MG63 (cell line): Measurements from ENCODE around the gene GRB10. TPM values are rescaled to one million over a fixed set of nuclear protein-coding genes. Genes with fewer than 3 reads are reported as not detected.

ENCODE experiments used
- DNase-seq: peaks from one replicate; pipeline ENCODE4 v3.0.0-alpha.2; 2020
- H3K27me3 ChIP-seq: fragments of 250-450 bp; sonication (Bioruptor Pico); 2 replicates; pipeline ENCODE4 v1.5.1; 2020; ENCODE audit warnings: mild to moderate bottlenecking, moderate library complexity
- H3K36me3 ChIP-seq: fragments of 250-450 bp; sonication (Bioruptor Pico); 2 replicates; pipeline ENCODE4 v1.5.1; 2020; ENCODE audit warnings: mild to moderate bottlenecking, moderate library complexity
- H3K4me3 ChIP-seq: fragments of 250-450 bp; sonication (Bioruptor Pico); 2 replicates; pipeline ENCODE4 v1.5.1; 2020; ENCODE audit warnings: mild to moderate bottlenecking, moderate library complexity
- H3K9me3 ChIP-seq: fragments of 250-450 bp; sonication (Bioruptor Pico); 2 replicates; pipeline ENCODE4 v1.5.1; 2020; ENCODE audit warnings: mild to moderate bottlenecking, moderate library complexity
- total RNA-seq: library from RNA; depleted of rRNA; stranded (reverse); fragments of >200 nt; shearing (Covaris generic); gene quantifications from 2 replicates; pipeline ENCODE4 v1.2.3, GENCODE V29; 2014; ENCODE audit warnings: low replicate concordance

The GRB10 gene
- total RNA-seq, 1 experiment from 2014 or later, result 33.1 TPM

DNA sequence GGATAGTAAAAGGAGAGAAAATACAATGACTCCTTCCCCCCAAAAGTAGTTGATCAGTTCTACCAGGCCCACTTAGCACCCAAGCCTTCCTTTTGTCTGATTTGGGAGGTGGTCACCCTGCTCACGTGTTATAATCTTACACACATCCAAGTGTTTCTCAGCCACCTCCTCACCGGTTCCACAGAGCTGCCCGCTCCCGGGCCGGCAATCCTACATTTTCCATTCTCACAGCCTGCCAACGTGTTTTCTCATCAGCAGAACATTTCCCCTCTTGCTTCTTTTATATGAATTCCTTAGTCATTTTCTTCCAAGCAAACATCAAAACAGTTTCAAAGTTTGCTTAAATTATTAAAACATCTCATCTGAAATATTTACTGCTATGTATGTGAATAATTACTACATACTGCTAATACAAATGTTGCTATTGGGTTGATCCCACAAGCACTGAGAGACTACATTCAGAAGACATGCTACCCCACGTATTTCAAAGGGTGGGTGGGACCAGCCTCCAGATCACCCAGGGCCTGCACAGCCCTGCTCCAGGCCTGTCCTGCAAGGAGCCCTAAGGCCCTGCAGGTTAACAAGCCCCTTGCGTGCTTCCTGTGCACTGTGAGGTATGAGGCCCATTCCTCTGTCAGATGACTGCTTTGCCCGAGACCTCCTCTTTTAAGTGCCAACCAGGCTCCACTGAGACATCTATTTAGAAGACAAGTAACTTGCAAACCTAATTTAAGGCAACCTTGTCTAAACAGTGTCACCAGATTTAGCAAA is 75.3 kb downstream of the GRB10 start:
- Histone ChIP-seq H3K27me3 (no peaks in the 10 kb centered on the region), H3K9me3 (no peaks in the 10 kb centered on the region), H3K4me3 (no peak overlapping the region), H3K36me3 (peaks cover 7% of the 10 kb centered on the region)
- DNase-seq, result no peak

DNA sequence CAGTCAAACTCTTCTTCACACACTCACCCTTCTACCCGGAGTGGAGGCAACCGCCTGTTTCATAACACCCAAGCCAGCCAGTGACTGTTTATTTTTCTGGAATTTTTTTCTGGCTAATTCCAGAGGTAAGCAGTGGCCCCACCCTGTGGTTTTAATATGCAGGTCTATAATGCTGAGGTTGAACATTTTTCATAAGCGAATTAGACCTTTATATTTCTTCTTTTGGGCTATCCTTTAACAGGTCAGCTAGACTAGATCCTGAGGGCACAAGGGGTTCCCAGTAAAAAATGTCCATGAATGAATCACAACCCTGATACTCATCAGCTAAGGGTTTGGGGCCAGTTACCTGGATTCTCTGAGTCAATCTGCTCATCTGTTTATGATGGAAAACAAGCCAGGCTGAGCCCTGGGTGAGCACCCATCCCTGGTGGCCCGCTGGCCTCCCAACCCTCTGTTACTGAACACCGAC is 76.2 kb downstream of the GRB10 start:
- Histone ChIP-seq H3K36me3 (peaks cover 11% of the 10 kb centered on the region), H3K27me3 (no peaks in the 10 kb centered on the region), H3K4me3 (no peak overlapping the region), H3K9me3 (no peaks in the 10 kb centered on the region)
- DNase-seq, result no peak

DNA sequence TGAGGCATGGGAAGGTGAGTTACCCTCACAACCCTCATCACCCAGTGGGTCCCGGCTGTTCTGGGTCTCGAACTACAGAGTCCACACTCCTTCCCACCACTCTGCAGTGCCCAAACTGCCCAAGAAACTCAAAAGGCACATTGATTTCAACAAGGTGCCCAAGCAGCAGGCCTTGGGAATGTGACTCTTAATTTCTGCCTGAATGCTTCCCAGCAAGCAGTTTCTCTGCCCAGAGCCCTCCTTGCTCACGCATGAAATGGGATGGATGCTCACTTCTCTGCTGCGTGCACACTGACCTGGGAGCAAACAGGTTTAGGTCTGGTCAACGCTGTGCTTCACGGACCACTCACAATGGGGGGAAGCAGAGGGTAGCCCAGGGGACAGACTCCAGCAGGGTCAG is 77.9 kb downstream of the GRB10 start:
- Histone ChIP-seq H3K27me3 (no peaks in the 10 kb centered on the region), H3K4me3 (no peak overlapping the region), H3K9me3 (no peaks in the 10 kb centered on the region), H3K36me3 (peaks cover 13% of the 10 kb centered on the region)
- no peak for DNase-seq

DNA sequence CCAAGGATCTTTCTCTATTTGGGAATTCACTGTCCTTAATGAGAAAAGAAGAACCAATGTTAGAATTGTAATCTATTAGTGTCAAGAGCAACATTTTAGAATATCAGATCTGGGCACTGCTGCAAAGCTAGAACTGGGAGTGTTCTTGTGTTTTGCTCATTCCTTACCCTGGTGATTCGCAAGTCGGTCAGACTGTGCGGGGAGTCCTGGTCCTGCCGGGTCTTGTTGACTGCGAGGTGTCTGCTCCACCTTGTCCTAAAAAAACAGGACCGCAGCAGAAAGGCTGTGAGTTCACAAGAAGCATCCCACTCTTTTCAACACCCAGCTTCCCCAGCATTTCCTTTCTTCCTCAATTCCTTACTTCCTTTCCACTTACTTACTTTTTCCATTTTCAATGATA is 79.0 kb downstream of the GRB10 start:
- Histone ChIP-seq H3K4me3 (no peak overlapping the region), H3K27me3 (no peaks in the 10 kb centered on the region), H3K36me3 (peaks cover 15% of the 10 kb centered on the region), H3K9me3 (no peaks in the 10 kb centered on the region)
- no peak for DNase-seq

DNA sequence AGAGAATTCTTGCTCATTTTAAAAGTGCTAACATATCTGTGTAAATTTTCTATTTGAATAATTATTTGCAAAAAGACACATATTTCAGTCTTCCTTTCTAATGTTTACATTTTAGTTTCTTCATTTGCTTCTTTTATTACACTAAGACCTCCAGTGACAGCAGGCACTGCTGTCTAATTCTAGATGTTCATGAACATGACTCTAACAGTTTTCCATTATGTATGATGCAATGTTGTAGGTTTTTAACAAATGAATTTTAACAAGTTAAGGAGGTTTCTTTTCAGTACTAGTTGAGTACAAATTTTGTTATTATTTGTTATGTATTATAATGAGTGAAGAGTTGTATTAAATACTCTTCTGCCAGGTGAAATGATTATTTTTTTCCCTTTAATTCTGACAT is 83.6 kb downstream of the GRB10 start:
- Histone ChIP-seq H3K27me3 (no peaks in the 10 kb centered on the region), H3K9me3 (no peaks in the 10 kb centered on the region), H3K4me3 (no peak overlapping the region), H3K36me3 (peaks cover 25% of the 10 kb centered on the region)
- DNase-seq, result no peak

DNA sequence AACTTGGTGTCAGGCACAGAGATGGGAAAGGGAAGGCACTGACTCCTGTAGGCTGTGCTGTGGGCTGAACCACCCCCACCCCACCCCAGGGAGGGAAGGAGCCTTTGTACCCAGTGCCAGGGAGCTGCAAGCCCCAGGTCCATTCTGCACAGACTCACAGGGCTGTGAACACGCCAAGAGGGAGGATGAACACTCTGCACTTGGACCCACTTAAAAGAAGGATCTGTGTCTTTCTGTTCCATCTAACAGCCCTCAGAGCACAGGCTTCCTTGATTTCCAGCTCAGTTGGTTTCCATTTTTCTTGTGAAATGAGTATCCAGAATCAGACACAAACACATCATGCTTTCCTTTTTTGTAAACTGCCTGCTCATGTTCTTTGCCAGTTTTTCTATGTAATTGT is 84.9 kb downstream of the GRB10 start:
- Histone ChIP-seq H3K9me3 (no peaks in the 10 kb centered on the region), H3K36me3 (peaks cover 19% of the 10 kb centered on the region), H3K4me3 (no peak overlapping the region), H3K27me3 (no peaks in the 10 kb centered on the region)
- DNase-seq, result no peak

DNA sequence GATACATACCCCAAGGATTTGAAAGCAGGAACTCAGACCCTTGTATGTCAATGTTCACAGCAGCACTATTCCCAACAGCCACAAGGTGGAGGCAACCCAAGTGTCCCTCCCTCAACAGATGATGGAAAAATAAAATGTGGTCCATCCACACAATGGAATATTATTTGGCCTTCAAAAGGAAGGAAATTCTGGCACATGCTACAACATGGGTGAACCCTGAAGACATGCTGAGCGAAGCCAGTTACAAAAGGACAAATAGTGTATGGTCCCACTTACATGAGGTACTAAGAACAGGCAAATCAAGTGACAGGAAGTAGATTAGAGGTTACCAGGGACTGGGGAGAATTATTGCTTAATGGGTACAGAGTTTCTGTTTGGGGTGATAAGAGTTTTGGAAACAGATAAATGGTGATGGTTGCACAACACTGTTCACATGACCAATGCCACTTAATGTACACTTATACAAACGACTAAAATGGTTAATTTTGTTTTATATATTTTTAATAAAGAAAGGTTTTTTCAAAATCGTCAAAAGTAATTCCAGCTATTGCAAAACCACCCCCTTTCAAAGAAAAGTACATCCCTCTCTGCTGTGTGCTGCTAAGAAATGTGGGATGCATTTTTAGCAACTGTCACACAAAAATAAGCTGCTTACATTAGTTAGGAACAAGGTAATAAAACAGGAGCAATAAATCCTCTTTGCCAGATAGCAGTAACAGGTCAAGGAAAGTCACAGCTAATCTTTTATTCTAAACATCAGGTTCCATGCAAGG is 85.7 kb downstream of the GRB10 start:
- no peaks in the 10 kb centered on the region for H3K9me3 ChIP-seq
- no peaks in the 10 kb centered on the region for H3K27me3 ChIP-seq
- H3K4me3 ChIP-seq, result no peak overlapping the region
- H3K36me3 ChIP-seq, result peaks cover 14% of the 10 kb centered on the region
- no peak for DNase-seq

DNA sequence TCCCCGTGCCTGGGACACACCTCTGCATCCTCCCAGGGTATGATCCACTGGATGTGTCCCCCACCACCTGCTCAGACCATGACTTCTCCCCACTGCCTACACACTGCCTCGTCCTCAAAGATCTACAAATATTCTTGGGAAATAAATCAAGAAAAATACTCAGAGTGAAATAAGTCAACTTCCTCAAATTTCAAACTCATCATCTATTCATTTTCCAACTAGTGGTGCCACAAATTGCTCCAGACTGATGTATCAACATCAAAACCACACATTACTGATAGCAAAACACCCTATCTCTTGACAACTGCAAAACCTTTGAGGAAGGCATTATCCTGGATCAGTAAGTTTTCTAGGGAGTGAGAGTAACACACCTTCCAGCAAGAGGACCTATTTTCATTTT is 87.7 kb downstream of the GRB10 start:
- no peaks in the 10 kb centered on the region for H3K9me3 ChIP-seq
- H3K4me3 ChIP-seq, result no peak overlapping the region
- H3K27me3 ChIP-seq, result no peaks in the 10 kb centered on the region
- DNase-seq, result no peak
- H3K36me3 ChIP-seq, result peaks cover 12% of the 10 kb centered on the region

GRCh38 chr7:50693455-50694130 is 89.1 kb downstream of the GRB10 start:
- H3K4me3 ChIP-seq, result no peak overlapping the region
- no peak for DNase-seq
- H3K9me3 ChIP-seq, result no peaks in the 10 kb centered on the region
- peaks cover 10% of the 10 kb centered on the region for H3K36me3 ChIP-seq
- no peaks in the 10 kb centered on the region for H3K27me3 ChIP-seq

DNA sequence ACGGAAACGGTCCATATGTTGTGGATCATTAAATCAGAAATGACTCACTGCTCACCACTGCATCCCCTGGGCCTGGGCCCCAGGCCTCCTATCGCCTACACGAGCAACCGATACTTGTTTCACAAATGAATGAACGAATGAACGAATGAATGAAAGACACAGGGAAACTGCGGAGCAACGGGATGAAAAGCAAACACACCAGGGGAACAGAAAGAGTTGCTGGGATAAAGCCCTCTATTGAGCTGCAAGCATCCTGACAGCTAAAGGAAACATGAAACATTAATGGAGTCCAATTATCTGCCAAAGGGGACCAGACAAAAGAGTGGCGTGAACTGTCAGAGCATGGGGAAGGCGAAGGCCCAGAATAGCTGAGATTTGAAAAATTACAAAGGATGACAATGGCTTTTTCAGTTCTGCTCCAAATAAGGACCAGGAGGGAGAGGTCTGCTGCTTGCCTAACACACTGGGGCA is 92.1 kb downstream of the GRB10 start:
- no peaks in the 10 kb centered on the region for H3K9me3 ChIP-seq

GRCh38 chr7:50688226-50688590 is 94.5 kb downstream of the GRB10 start:
- no peak for DNase-seq
- H3K9me3 ChIP-seq, result no peaks in the 10 kb centered on the region
- H3K4me3 ChIP-seq, result no peak overlapping the region
- H3K36me3 ChIP-seq, result no peaks in the 10 kb centered on the region; the same call in none of the 2 replicates
- H3K27me3 ChIP-seq, result no peaks in the 10 kb centered on the region

More for the DNA sequence above, 92.1 kb downstream of the GRB10 start:
- H3K36me3 ChIP-seq, result no peaks in the 10 kb centered on the region; the same call in 1 of the 2 replicates
- H3K4me3 ChIP-seq, result no peak overlapping the region
- DNase-seq, result no peak
- no peaks in the 10 kb centered on the region for H3K27me3 ChIP-seq

DNA sequence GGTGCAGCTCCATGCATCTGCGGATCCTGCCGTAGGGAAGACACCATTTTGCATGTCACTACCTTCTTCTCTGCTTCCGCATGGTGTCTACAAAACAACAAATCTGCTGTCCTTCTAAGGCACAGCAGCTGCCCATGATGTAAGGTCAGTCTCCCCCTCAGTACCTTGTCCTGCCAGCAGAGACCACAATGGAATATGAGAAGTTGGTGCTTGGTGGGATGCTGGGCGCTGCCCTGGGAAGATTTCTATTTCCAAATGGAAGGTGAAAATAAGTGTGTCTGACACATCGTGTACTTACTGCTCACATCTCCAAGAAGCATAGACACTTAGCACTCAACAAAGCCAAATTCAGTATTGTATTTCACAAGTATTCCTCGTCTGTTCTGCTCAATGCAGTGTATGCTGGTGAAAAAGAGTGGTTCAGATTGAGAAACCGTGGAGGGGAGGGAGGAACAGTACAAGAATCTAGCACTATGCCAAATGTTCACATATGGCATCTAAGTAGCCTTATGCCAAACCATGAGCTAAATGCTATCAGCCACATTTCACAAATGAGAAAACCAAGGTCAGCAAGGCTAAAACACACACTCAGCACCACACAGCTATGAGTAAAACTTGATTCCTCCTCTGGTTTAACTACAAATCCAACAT is 95.0 kb downstream of the GRB10 start:
- Histone ChIP-seq H3K27me3 (no peaks in the 10 kb centered on the region), H3K4me3 (no peak overlapping the region), H3K9me3 (no peaks in the 10 kb centered on the region), H3K36me3 (no peaks in the 10 kb centered on the region; the same call in none of the 2 replicates)
- DNase-seq, result no peak

DNA sequence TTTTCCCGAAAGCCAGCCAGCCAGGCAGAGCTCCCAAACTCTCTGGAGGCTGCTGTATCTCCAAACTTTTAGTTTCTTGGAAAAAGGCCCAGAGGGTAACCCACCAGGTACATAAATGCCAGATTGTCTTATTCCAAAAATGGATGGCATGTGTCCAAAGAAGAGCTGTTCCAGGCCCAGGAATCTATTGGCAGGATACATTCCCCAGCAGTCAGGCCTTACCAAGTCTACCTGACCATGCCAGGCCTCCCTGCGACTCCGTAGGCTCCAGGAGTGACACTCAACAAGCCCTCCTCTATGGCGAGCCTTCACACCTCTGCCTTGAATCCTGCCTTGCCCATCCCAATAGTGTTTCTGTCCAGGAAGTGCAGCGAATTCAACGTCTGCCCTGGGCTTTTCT is 95.6 kb downstream of the GRB10 start:
- Histone ChIP-seq H3K4me3 (no peak overlapping the region), H3K36me3 (no peaks in the 10 kb centered on the region; the same call in none of the 2 replicates), H3K27me3 (no peaks in the 10 kb centered on the region), H3K9me3 (no peaks in the 10 kb centered on the region)
- DNase-seq, result no peak

- no peaks in the 10 kb centered on the region for H3K27me3 ChIP-seq
- no peaks in the 10 kb centered on the region for H3K9me3 ChIP-seq
- H3K36me3 ChIP-seq, result no peaks in the 10 kb centered on the region; the same call in none of the 2 replicates
- H3K4me3 ChIP-seq, result no peak overlapping the region
- DNase-seq, result no peak
These were observed 97.3 kb downstream of the GRB10 start for GRCh38 chr7:50685135-50686065.

- H3K36me3 ChIP-seq, result no peaks in the 10 kb centered on the region; the same call in none of the 2 replicates
- no peaks in the 10 kb centered on the region for H3K27me3 ChIP-seq
- H3K4me3 ChIP-seq, result no peak overlapping the region
- H3K9me3 ChIP-seq, result no peaks in the 10 kb centered on the region
- no peak for DNase-seq
These were observed 98.0 kb downstream of the GRB10 start for GRCh38 chr7:50684713-50685075.
